GM12873 (cell line): Measurements from ENCODE around the gene SLC34A1.

Source experiments
- TF ChIP-seq, protein P1 (sequence below): IDR thresholded peaks from 2 replicates; pipeline ENCODE4 v1.5.1; 2012; ENCODE audit warnings: low read depth, mild to moderate bottlenecking, moderate library complexity, low read length, control low read depth; ENCODE audit not compliant: insufficient read depth; ENCODE audit errors: missing control alignments

Gene SLC34A1

DNA sequence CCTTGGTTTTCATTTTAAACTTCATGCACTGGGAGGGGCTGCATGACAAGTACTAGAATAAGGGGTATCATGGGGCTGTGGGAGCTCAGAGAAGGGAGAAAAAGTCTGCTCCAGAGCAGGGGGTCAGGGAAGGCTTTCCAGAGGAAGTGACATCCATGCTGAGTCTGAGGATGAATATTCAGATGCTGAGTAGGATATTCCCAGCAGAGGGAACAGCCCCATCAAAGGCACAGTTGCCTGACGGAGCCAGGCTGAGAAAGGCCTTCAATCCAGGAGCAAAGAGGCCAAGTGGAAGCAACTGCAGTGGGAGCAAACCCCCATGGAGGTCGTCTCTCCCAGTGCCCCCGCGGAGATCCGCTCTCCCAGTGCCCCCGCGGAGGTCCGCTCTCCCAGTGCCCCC is 11.8 kb downstream of the SLC34A1 start:
- TF ChIP-seq, protein P1, sequence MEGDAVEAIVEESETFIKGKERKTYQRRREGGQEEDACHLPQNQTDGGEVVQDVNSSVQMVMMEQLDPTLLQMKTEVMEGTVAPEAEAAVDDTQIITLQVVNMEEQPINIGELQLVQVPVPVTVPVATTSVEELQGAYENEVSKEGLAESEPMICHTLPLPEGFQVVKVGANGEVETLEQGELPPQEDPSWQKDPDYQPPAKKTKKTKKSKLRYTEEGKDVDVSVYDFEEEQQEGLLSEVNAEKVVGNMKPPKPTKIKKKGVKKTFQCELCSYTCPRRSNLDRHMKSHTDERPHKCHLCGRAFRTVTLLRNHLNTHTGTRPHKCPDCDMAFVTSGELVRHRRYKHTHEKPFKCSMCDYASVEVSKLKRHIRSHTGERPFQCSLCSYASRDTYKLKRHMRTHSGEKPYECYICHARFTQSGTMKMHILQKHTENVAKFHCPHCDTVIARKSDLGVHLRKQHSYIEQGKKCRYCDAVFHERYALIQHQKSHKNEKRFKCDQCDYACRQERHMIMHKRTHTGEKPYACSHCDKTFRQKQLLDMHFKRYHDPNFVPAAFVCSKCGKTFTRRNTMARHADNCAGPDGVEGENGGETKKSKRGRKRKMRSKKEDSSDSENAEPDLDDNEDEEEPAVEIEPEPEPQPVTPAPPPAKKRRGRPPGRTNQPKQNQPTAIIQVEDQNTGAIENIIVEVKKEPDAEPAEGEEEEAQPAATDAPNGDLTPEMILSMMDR, result no peak

GRCh38 chr5:177396807-177397206 is 12.6 kb downstream of the SLC34A1 start:
- TF ChIP-seq, protein P1, result no peak

DNA sequence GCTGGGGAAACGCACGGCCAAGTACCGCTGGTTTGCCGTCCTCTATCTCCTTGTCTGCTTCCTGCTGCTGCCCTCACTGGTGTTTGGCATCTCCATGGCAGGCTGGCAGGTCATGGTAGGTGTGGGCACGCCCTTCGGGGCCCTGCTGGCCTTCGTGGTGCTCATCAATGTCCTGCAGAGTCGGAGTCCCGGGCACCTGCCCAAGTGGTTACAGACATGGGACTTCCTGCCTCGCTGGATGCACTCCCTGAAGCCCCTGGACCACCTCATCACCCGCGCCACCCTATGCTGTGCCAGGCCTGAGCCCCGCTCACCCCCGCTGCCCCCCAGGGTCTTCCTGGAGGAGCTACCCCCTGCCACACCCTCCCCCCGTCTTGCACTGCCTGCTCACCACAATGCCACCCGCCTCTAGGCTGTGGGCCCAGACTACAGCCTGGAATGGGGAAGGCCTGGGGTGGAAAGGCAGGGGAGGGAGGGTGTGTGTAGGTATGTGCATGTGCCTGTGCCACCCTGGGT is 13.7 kb downstream of the SLC34A1 start:
- TF ChIP-seq, protein P1, result no peak

- TF ChIP-seq, protein P1, result no peak
These were observed 16.0 kb downstream of the SLC34A1 start, which contains the start of gene PFN3 for GRCh38 chr5:177399997-177400868. Gene PFN3, minus strand, starts transcription at chr5:177400661. Its CDS starts 85 bp downstream, at chr5:177400576.

- TF ChIP-seq, protein P1, result peak; percentile 55
These were observed 18.2 kb downstream of the SLC34A1 start for GRCh38 chr5:177402271-177403043.

- TF ChIP-seq, protein P1, result peak; percentile 9
These were observed 19.0 kb downstream of the SLC34A1 start for GRCh38 chr5:177403102-177403791.
